ENCODE measurements around the gene SVEP1.

DNA sequence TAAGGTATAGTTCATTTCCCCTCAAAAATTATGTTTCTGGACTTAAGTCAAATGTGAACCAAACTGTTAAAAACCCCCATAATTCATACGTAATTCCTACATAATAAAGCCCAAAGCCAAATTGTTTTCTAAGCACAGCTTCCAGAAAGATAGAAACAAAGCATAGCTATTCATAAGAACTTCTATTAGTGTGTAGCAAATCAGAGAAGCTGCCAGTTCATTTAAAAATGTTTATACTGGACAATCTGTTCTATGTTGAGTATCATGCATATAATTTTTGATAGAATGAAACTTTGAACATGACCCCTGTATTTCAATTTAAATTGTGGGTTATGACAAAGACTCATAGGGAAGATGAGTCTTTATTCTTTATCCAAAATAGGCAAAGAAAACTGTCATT lies 122.9 kb downstream of the SVEP1 start:
- TF ChIP-seq, protein P1, sequence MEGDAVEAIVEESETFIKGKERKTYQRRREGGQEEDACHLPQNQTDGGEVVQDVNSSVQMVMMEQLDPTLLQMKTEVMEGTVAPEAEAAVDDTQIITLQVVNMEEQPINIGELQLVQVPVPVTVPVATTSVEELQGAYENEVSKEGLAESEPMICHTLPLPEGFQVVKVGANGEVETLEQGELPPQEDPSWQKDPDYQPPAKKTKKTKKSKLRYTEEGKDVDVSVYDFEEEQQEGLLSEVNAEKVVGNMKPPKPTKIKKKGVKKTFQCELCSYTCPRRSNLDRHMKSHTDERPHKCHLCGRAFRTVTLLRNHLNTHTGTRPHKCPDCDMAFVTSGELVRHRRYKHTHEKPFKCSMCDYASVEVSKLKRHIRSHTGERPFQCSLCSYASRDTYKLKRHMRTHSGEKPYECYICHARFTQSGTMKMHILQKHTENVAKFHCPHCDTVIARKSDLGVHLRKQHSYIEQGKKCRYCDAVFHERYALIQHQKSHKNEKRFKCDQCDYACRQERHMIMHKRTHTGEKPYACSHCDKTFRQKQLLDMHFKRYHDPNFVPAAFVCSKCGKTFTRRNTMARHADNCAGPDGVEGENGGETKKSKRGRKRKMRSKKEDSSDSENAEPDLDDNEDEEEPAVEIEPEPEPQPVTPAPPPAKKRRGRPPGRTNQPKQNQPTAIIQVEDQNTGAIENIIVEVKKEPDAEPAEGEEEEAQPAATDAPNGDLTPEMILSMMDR (IDR thresholded peaks at IDR 0.05) = no peak
- no peak for TF ChIP-seq ZFX (IDR thresholded peaks at IDR 0.05; ENCODE audit: borderline replicate concordance)

Data from 22Rv1 (cell line).